Pancreas (tissue), 10 donors: ENCODE measurements around the gene EHD3. TPM values are rescaled to one million over a fixed set of nuclear protein-coding genes. Genes with fewer than 3 reads are reported as not detected.

Experiments
- ATAC-seq, 4 donors: fragments of 200-7000 bp; cut with Tn5 transposase; one replicate each; pipeline versions ENCODE4 v1.8.0 to v1.9.1; 2020; ENCODE audit warnings: mild to moderate bottlenecking in 4 of 4, moderate library complexity in 4 of 4
- DNase-seq, 6 donors: peaks; one replicate each; pipeline ENCODE4 v3.0.0-alpha.2; 2020
- FAIRE-seq: peaks from 2 replicates; lab custom pipeline; 2012; peaks lifted over from hg19 to GRCh38; lab: Jason Lieb, UNC
- H3K27ac ChIP-seq, 4 donors: fragments of 200-600 bp; sonication (generic); 1 replicate in 3 of 4; 2 replicates in 1 of 4; pipeline versions ENCODE4 v1.5.0 to v1.8.0; 2020
- H3K27me3 ChIP-seq, 4 donors: fragments of 200-600 bp; one replicate each; pipeline ENCODE4 v1.8.0; 2021
- H3K36me3 ChIP-seq, 3 donors: fragments of 200-600 bp; sonication (generic) in 1 of 3; one replicate each; pipeline versions ENCODE4 v1.5.0 to v1.8.0; 2020 to 2021
- H3K4me1 ChIP-seq, 3 donors: fragments of 200-600 bp; one replicate each; pipeline ENCODE4 v1.8.0; 2021
- H3K4me3 ChIP-seq, 4 donors: fragments of 200-600 bp; sonication (generic) in 2 of 4; one replicate each; pipeline versions ENCODE4 v1.5.0 to v1.8.0; 2020 to 2021
- H3K9me3 ChIP-seq, 4 donors: fragments of 200-600 bp; one replicate each; pipeline ENCODE4 v1.8.0; 2021
- WGBS, 2 donors: extraction: QIAGEN DNeasy Blood & Tissue Kit; methylation state at CpG; one replicate each; pipeline ENCODE4 v1.1.7; 2013; 5-methylcytosine and 5-hydroxymethylcytosine counted together
- intact Hi-C, 3 donors: fragments of 100-400 bp; cut with DNase I; formaldehyde crosslinking; loops; one replicate each; pipeline versions ENCODE4 v1.11.1 to v1.14.2; 2022
- polyA plus RNA-seq, 2 donors: library from polyadenylated mRNA; stranded (reverse); fragments of 200-250 nt; gene quantifications; one replicate each; pipeline ENCODE4 v1.2.3, GENCODE V29; 2013
- total RNA-seq, 6 donors: library from RNA; stranded (reverse); fragmentation: NEBNext Ultra II Directional in 4 of 6; extraction: Animal tissue kit (Norgen Biotek cat#: 25700) in 4 of 6; gene quantifications; one replicate each; pipeline versions ENCODE4 v1.2.1 to v1.2.4, GENCODE V29; 2021 to 2023
- TF ChIP-seq, protein P1 (sequence below), 4 donors: fragments of 200-600 bp; sonication (generic) in 3 of 4; IDR thresholded peaks; one replicate each; pipeline versions ENCODE4 v1.5.0 to v1.8.0; 2021; ENCODE audit warnings: antibody characterized with exemption in 4 of 4
- donor health status: healthy with polysubstance abuse.
- donor health status: DM: no; HTN: no; CAD: no; lungs with moderate emphysema.
- donor health status: DM: no; HTN: no; CAD: no.
- donor health status: control.
- donor health status: control.
- donor health status: Bipolar disorder and iron deficiency.
- donor health status: DM: yes; HTN: yes; CAD: no.
- donor health status: DM: no; HTN: no; CAD: no.
- donor health status: DM: no; HTN: no; CAD: no.
- donor health status: DM: yes; HTN: yes; CAD: no.

The EHD3 gene
- total and polyA plus RNA-seq, 8 donors, result 0.46 to 3.5 (median 0.81) TPM

DNA sequence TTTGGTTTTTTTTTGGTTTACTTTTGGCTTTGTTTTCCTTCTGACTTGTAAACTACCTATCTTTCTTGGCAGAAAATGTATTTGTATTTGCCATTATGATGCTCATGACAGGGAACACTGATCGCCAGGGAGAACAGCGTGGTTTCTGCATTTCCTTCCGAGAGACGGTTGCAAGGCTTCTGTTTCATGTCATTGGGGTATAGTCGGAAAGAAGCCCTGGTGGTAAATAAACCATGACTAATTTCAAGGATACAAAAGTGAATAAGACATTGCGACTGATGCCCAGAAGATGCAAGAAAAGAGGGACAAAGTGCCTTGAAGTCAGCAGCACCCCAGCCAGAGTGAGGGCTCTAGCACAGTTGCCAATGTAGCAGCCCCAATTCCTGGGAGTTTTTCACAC is 12.4 kb upstream of the EHD3 start:
- Histone ChIP-seq H3K4me3 (no peak overlapping the region), H3K27me3 (peaks cover 0 to 6% (median 0%) of the 10 kb centered on the region in 4 donors), H3K9me3 (no peaks in the 10 kb centered on the region), H3K36me3 (no peaks in the 10 kb centered on the region), H3K4me1 (no peaks in the 10 kb centered on the region), H3K27ac (no peak overlapping the region)
- intact Hi-C loops, result no loop called here
- ATAC-seq (no peak), FAIRE-seq (no peak), DNase-seq (no peak)
- 58 to 66% methylated on average over 6 of the region's 6 CpGs for WGBS, 2 donors
- TF ChIP-seq, protein P1, sequence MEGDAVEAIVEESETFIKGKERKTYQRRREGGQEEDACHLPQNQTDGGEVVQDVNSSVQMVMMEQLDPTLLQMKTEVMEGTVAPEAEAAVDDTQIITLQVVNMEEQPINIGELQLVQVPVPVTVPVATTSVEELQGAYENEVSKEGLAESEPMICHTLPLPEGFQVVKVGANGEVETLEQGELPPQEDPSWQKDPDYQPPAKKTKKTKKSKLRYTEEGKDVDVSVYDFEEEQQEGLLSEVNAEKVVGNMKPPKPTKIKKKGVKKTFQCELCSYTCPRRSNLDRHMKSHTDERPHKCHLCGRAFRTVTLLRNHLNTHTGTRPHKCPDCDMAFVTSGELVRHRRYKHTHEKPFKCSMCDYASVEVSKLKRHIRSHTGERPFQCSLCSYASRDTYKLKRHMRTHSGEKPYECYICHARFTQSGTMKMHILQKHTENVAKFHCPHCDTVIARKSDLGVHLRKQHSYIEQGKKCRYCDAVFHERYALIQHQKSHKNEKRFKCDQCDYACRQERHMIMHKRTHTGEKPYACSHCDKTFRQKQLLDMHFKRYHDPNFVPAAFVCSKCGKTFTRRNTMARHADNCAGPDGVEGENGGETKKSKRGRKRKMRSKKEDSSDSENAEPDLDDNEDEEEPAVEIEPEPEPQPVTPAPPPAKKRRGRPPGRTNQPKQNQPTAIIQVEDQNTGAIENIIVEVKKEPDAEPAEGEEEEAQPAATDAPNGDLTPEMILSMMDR (IDR thresholded peaks at IDR 0.05), result no peak

DNA sequence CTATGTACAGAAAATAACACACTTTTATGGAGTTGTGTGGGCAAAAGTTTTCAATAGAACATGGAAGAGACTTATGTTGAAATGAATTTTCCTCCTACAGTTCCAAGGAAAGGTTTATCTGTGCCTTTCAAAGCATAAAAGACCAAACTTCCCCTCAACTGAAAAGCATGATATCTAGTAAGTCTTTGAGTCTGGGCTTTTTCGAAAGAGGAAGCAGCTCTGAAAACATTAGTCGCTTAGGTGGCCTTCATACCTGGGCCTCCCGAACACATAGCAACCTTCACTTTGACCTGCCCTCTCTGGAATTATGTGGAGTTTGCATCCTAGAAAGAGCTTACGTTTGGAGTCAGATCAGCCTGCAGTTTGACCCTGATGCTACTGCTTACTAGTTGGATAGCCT is 11.9 kb upstream of the EHD3 start:
- TF ChIP-seq, protein P1 (IDR thresholded peaks at IDR 0.05), result no peak
- intact Hi-C loops, result no loop called here
- peaks cover 0 to 6% (median 0%) of the 10 kb centered on the region in 4 donors for H3K27me3 ChIP-seq
- H3K9me3 ChIP-seq, result no peaks in the 10 kb centered on the region
- DNase-seq (no peak), FAIRE-seq (no peak), ATAC-seq (no peak)
- no peaks in the 10 kb centered on the region for H3K36me3 ChIP-seq
- 60 to 84% methylated on average over 4 of the region's 4 CpGs for WGBS, 2 donors
- H3K4me3 ChIP-seq, result no peak overlapping the region
- H3K27ac ChIP-seq, result no peak overlapping the region
- no peaks in the 10 kb centered on the region for H3K4me1 ChIP-seq

DNA sequence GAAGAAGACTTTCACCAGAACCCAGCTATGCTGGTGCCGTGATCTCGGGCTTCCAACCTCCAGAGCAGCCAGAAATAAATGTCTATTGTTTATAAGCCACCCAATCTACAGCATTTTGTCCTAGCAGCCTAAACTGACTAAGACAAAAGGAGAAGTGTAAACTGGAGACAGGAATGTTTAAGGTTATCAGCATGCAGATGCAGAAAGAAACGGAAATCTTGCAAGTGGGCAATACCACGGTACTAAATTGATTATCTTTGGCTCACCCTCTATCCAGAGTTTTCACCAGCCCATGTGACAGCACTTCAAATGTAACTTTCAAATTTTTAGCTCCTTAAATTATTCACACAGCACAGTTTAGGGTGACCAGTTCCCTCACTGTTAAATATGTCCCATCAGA is 10.9 kb upstream of the EHD3 start:
- H3K4me1 ChIP-seq, result no peaks in the 10 kb centered on the region
- no peak for ATAC-seq
- no peak for FAIRE-seq
- no peak overlapping the region for H3K27ac ChIP-seq
- peaks cover 0 to 6% (median 0%) of the 10 kb centered on the region in 4 donors for H3K27me3 ChIP-seq
- 50 to 78% methylated on average over 4 of the region's 4 CpGs for WGBS, 2 donors
- no peak for DNase-seq
- no peak overlapping the region for H3K4me3 ChIP-seq
- H3K9me3 ChIP-seq, result no peaks in the 10 kb centered on the region
- intact Hi-C loops, result no loop called here
- TF ChIP-seq, protein P1 (IDR thresholded peaks at IDR 0.05), result no peak
- H3K36me3 ChIP-seq, result no peaks in the 10 kb centered on the region

DNA sequence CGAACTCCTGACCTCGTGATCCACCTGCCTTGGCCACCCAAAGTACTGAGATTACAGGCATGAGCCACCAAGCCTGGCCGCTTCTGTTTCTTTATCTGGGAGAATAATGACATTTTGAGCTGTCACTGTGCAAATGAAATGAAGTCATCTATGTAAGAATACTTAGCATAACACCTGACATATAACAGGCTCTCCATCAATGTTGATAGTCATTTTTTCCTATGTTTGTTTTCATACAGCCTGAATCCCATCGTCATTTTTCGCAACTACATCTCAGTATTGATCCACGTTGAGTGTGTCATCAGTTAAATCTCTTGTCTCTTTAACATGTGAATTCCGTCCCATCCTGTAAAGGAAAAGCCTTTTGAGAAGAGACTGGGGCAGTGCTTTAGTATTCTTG is 10.2 kb upstream of the EHD3 start:
- H3K4me3 ChIP-seq, result no peak overlapping the region
- TF ChIP-seq, protein P1 (IDR thresholded peaks at IDR 0.05), result no peak
- H3K27ac ChIP-seq, result no peak overlapping the region
- intact Hi-C loops, result no loop called here
- H3K36me3 ChIP-seq, result no peaks in the 10 kb centered on the region
- DNase-seq (no peak), ATAC-seq (no peak), FAIRE-seq (no peak)
- peaks cover 0 to 6% (median 0%) of the 10 kb centered on the region in 4 donors for H3K27me3 ChIP-seq
- H3K4me1 ChIP-seq, result no peaks in the 10 kb centered on the region
- 59 to 65% methylated on average over 7 of the region's 7 CpGs for WGBS, 2 donors
- H3K9me3 ChIP-seq, result no peaks in the 10 kb centered on the region

DNA sequence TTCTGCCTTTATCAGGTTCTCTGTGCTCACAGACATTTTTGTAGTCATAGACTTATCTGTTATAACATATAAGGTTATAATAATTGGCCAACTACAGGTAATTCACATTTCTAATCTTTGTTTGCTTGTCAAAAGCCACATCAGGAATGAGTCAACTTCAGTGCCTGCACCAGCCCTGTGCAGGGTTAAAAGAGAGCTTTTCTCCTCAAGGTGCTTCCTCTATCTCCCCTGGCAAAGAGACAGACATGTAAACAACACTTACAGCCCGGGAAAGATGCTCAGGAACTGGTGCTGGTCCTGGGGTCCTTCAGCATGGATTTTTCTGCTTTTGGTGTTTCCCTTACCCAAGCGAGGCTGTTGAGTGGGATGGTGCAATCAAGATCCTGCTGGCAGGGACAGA is 7.7 kb upstream of the EHD3 start:
- Histone ChIP-seq H3K27me3 (peaks cover 0 to 10% (median 0%) of the 10 kb centered on the region in 4 donors), H3K4me1 (no peaks in the 10 kb centered on the region), H3K27ac (no peak overlapping the region), H3K4me3 (no peak overlapping the region), H3K9me3 (no peaks in the 10 kb centered on the region), H3K36me3 (no peaks in the 10 kb centered on the region)
- WGBS, 2 donors, result 9 to 17% methylated on average over 2 of the region's 2 CpGs
- ATAC-seq (no peak), DNase-seq (no peak), FAIRE-seq (no peak)
- intact Hi-C loops, result no loop called here
- TF ChIP-seq, protein P1 (IDR thresholded peaks at IDR 0.05), result no peak
